Neural cell (in vitro differentiated cells): ENCODE data around the gene LDAF1. TPM values are rescaled to one million over a fixed set of nuclear protein-coding genes. Genes with fewer than 3 reads are reported as not detected.

Source experiments
- H2AFZ ChIP-seq: fragments of 200-600, 300-800 bp; sonication (generic), shearing (Covaris generic); 2 replicates; pipeline ENCODE4 v1.6.0; 2014; ENCODE audit warnings: low read depth, mild to moderate bottlenecking, antibody characterized with exemption, low read length, moderate library complexity
- H3F3A ChIP-seq: fragments of 200-600 bp; shearing (Covaris generic); 2 replicates; pipeline ENCODE4 v1.6.1; 2016; ENCODE audit warnings: mild to moderate bottlenecking, moderate library complexity, mixed read lengths, antibody characterized with exemption, low read length; ENCODE audit not compliant: insufficient read depth, poor library complexity, severe bottlenecking
- H3K27ac ChIP-seq: fragments of 200-600, 300-800 bp; sonication (generic), shearing (Covaris generic); 2 replicates; pipeline ENCODE4 v1.5.1; 2014; ENCODE audit warnings: mild to moderate bottlenecking, low read length, moderate library complexity
- H3K27me3 ChIP-seq: fragments of 300-800, 200-600 bp; sonication (generic), shearing (Covaris generic); 2 replicates; pipeline ENCODE4 v1.6.0; 2014; ENCODE audit warnings: mild to moderate bottlenecking, low read depth, low read length, moderate library complexity; ENCODE audit not compliant: insufficient read depth
- H3K36me3 ChIP-seq: fragments of 300-800, 200-600 bp; sonication (generic), shearing (Covaris generic); 2 replicates; pipeline ENCODE4 v1.5.1; 2014; ENCODE audit warnings: mild to moderate bottlenecking, antibody characterized with exemption, low read length, moderate library complexity; ENCODE audit not compliant: insufficient read depth
- H3K4me2 ChIP-seq: fragments of 300-800, 200-600 bp; sonication (generic), shearing (Covaris generic); 2 replicates; pipeline ENCODE4 v1.6.0; 2014; ENCODE audit warnings: mild to moderate bottlenecking, low read length
- H3K4me3 ChIP-seq: fragments of 300-800, 200-600 bp; sonication (generic), shearing (Covaris generic); 2 replicates; pipeline ENCODE4 v1.5.1; 2014; ENCODE audit warnings: mild to moderate bottlenecking, low read length, moderate library complexity
- H3K79me2 ChIP-seq: fragments of 200-600 bp; shearing (Covaris generic); replicated peaks from 2 replicates; pipeline ENCODE4 v1.6.0; 2014; ENCODE audit warnings: mild to moderate bottlenecking, low read length, moderate library complexity; ENCODE audit not compliant: insufficient read depth
- H3K9ac ChIP-seq: fragments of 300-800, 200-600 bp; sonication (generic), shearing (Covaris generic); 2 replicates; pipeline ENCODE4 v1.6.1; 2016; ENCODE audit warnings: mild to moderate bottlenecking, low read length, mixed read lengths
- H3K9me2 ChIP-seq: fragments of 200-600 bp; shearing (Covaris generic); 2 replicates; pipeline ENCODE4 v1.6.1; 2016; ENCODE audit warnings: mild to moderate bottlenecking, low read length, mixed read lengths; ENCODE audit not compliant: insufficient read depth
- H3K9me3 ChIP-seq: fragments of 200-600, 300-800 bp; sonication (generic), shearing (Covaris generic); 2 replicates; pipeline ENCODE4 v1.6.1; 2016; ENCODE audit warnings: mild to moderate bottlenecking, mixed run types, low read length, moderate library complexity, mixed read lengths
- H4K20me1 ChIP-seq: fragments of 200-600 bp; shearing (Covaris generic); 2 replicates; pipeline ENCODE4 v1.6.1; 2016; ENCODE audit warnings: mild to moderate bottlenecking, mixed run types; ENCODE audit not compliant: insufficient read depth
- EP300 ChIP-seq: fragments of 450-650 bp; conservative IDR thresholded peaks from 2 replicates; pipeline ENCODE4 v1.6.1; 2014; ENCODE audit warnings: antibody characterized with exemption, mild to moderate bottlenecking, moderate library complexity; ENCODE audit not compliant: poor library complexity, severe bottlenecking
- EZH2 ChIP-seq: fragments of 200-600, 300-800 bp; shearing (Covaris generic), sonication (generic); IDR thresholded peaks from 2 replicates; pipeline ENCODE4 v1.6.1; 2014; ENCODE audit warnings: antibody characterized with exemption, low read length, borderline replicate concordance, mild to moderate bottlenecking; ENCODE audit not compliant: insufficient read depth, poor library complexity, severe bottlenecking
- MXI1 ChIP-seq: fragments of 450-650 bp; conservative IDR thresholded peaks from 2 replicates; pipeline ENCODE4 v1.6.1; 2014; ENCODE audit warnings: antibody characterized with exemption, mild to moderate bottlenecking; ENCODE audit not compliant: poor library complexity, severe bottlenecking
- POLR2AphosphoS5 ChIP-seq: IDR thresholded peaks from 2 replicates; pipeline ENCODE4 v1.6.1; 2012
- RAD21 ChIP-seq: fragments of 450-650 bp; conservative IDR thresholded peaks from 2 replicates; pipeline ENCODE4 v1.6.1; 2014; ENCODE audit warnings: antibody characterized with exemption, mild to moderate bottlenecking, moderate library complexity
- SMC3 ChIP-seq: fragments of 450-650 bp; conservative IDR thresholded peaks from 2 replicates; pipeline ENCODE4 v1.6.1; 2014; ENCODE audit warnings: antibody characterized with exemption, mild to moderate bottlenecking, moderate library complexity; ENCODE audit not compliant: poor library complexity
- TAF1 ChIP-seq: IDR thresholded peaks from 2 replicates; pipeline ENCODE4 v1.6.1; 2012; ENCODE audit warnings: low read depth
- polyA plus RNA-seq: library from polyadenylated mRNA; depleted of rRNA; stranded (reverse); fragments of >200 nt; gene quantifications from 2 replicates; pipeline ENCODE4 v1.2.3, GENCODE V29; 2014
- TF ChIP-seq, protein P1 (sequence below): IDR thresholded peaks from 2 replicates; pipeline ENCODE4 v1.6.1; 2012; ENCODE audit warnings: borderline replicate concordance
- TF ChIP-seq, protein P2 (sequence below): fragments of 450-650 bp; IDR thresholded peaks from 2 replicates; pipeline ENCODE4 v1.5.1; 2014; ENCODE audit warnings: antibody characterized with exemption, mild to moderate bottlenecking, moderate library complexity; ENCODE audit not compliant: poor library complexity, severe bottlenecking

Gene LDAF1
- polyA plus RNA-seq, 1 donor from 2014 or later: 10.8 TPM

- Histone ChIP-seq H3K4me3 (no peak overlapping the region), H3K27ac (no peak overlapping the region), H3K9me2 (no peaks in the 10 kb centered on the region), H3K9ac (no peak overlapping the region), H3K36me3 (no peaks in the 10 kb centered on the region), H2AFZ (no peak overlapping the region), H3F3A (no peaks in the 10 kb centered on the region), H4K20me1 (no peaks in the 10 kb centered on the region), H3K9me3 (no peaks in the 10 kb centered on the region), H3K27me3 (no peaks in the 10 kb centered on the region), H3K79me2 (no peaks in the 10 kb centered on the region), H3K4me2 (no peak overlapping the region)
- TF ChIP-seq POLR2AphosphoS5 (no peak), MXI1 (no peak), EP300 (no peak), EZH2 (no peak), TAF1 (no peak), SMC3 (no peak), RAD21 (no peak)
- TF ChIP-seq, protein P1, sequence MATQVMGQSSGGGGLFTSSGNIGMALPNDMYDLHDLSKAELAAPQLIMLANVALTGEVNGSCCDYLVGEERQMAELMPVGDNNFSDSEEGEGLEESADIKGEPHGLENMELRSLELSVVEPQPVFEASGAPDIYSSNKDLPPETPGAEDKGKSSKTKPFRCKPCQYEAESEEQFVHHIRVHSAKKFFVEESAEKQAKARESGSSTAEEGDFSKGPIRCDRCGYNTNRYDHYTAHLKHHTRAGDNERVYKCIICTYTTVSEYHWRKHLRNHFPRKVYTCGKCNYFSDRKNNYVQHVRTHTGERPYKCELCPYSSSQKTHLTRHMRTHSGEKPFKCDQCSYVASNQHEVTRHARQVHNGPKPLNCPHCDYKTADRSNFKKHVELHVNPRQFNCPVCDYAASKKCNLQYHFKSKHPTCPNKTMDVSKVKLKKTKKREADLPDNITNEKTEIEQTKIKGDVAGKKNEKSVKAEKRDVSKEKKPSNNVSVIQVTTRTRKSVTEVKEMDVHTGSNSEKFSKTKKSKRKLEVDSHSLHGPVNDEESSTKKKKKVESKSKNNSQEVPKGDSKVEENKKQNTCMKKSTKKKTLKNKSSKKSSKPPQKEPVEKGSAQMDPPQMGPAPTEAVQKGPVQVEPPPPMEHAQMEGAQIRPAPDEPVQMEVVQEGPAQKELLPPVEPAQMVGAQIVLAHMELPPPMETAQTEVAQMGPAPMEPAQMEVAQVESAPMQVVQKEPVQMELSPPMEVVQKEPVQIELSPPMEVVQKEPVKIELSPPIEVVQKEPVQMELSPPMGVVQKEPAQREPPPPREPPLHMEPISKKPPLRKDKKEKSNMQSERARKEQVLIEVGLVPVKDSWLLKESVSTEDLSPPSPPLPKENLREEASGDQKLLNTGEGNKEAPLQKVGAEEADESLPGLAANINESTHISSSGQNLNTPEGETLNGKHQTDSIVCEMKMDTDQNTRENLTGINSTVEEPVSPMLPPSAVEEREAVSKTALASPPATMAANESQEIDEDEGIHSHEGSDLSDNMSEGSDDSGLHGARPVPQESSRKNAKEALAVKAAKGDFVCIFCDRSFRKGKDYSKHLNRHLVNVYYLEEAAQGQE: no peak
- TF ChIP-seq, protein P2, sequence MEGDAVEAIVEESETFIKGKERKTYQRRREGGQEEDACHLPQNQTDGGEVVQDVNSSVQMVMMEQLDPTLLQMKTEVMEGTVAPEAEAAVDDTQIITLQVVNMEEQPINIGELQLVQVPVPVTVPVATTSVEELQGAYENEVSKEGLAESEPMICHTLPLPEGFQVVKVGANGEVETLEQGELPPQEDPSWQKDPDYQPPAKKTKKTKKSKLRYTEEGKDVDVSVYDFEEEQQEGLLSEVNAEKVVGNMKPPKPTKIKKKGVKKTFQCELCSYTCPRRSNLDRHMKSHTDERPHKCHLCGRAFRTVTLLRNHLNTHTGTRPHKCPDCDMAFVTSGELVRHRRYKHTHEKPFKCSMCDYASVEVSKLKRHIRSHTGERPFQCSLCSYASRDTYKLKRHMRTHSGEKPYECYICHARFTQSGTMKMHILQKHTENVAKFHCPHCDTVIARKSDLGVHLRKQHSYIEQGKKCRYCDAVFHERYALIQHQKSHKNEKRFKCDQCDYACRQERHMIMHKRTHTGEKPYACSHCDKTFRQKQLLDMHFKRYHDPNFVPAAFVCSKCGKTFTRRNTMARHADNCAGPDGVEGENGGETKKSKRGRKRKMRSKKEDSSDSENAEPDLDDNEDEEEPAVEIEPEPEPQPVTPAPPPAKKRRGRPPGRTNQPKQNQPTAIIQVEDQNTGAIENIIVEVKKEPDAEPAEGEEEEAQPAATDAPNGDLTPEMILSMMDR: no peak
Observed at GRCh38 chr16:21166561-21166961, 8.1 kb downstream of the LDAF1 start.

GRCh38 chr16:21167360-21167759 lies 8.9 kb downstream of the LDAF1 start:
- H2AFZ ChIP-seq: no peak overlapping the region
- H3K9me3 ChIP-seq: no peaks in the 10 kb centered on the region
- H3K36me3 ChIP-seq: no peaks in the 10 kb centered on the region
- no peaks in the 10 kb centered on the region for H4K20me1 ChIP-seq
- TF ChIP-seq, protein P1: no peak
- no peak for TF ChIP-seq SMC3
- TF ChIP-seq EP300: no peak
- no peak for TF ChIP-seq EZH2
- no peak for TF ChIP-seq RAD21
- TF ChIP-seq, protein P2: no peak
- TF ChIP-seq POLR2AphosphoS5: no peak
- no peak for TF ChIP-seq TAF1
- TF ChIP-seq MXI1: no peak
- no peak overlapping the region for H3K9ac ChIP-seq
- H3K27ac ChIP-seq: no peak overlapping the region
- H3K4me2 ChIP-seq: no peak overlapping the region
- H3K79me2 ChIP-seq: no peaks in the 10 kb centered on the region
- H3F3A ChIP-seq: no peaks in the 10 kb centered on the region
- H3K4me3 ChIP-seq: no peak overlapping the region
- H3K27me3 ChIP-seq: no peaks in the 10 kb centered on the region
- no peaks in the 10 kb centered on the region for H3K9me2 ChIP-seq
